ENCODE data around the gene FLYWCH2. TPM values are rescaled to one million over a fixed set of nuclear protein-coding genes. Genes with fewer than 3 reads are reported as not detected.

FLYWCH2 gene
- total and polyA plus RNA-seq, 2 of the 4 experiments (the other 2 are of a cell fraction): 42.3 to 66.3 TPM

GRCh38 chr16:2902337-2903130 lies 19.5 kb downstream of the FLYWCH2 start (continued):
- no peak for TF ChIP-seq RCOR1 (IDR thresholded peaks at IDR 0.05; ENCODE audit: insufficient replicate concordance, low read length)

DNA sequence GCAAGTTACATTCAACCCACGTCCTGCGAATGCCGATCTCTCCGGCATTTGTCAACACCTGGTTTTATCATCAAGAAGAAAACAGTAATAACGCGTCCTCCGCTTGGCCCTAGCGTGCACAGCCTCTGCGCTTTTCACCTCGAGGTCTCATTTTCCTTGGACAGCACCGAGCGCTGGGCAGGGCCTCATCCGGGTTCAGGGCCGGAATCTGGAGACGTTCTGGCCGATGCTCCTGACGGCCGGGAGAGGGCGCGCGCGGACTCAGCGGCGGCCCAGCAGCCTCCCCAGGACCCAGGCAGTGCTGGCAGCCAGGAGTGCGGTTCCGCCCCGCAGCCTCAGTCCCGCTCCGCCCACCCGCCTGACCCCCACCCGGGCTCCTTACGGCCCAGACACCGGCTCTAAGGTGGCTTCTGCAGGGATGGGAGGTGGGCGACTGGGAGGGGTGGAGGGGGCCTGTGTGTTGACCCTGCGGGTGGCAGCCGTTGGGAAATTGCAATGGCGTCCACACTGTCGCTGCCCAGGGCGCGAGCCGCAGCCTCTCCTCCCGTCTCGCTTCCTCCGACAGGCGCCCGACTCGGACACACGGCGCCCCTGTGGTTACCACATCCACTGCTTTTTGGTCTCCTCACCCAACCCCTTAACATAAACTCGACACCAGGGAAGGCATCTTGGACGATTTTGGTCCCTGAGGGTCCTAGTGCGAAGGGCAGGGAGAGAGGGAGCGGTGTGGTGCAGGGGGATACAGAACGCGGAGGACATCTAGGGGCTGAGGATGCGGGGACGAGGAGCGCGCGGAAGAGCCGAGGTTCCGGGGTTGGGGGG lies 21.3 kb downstream of the FLYWCH2 start:
- ATAC-seq (ENCODE audit: low read depth) (peak; percentile 49), DNase-seq (peak; percentile 77)
- peaks cover 3% of the 10 kb centered on the region for H3K4me1 ChIP-seq (ENCODE audit: control insufficient read depth, insufficient read depth, low read length)
- H2BK15ac ChIP-seq (ENCODE audit: low read depth, low read length): no peak overlapping the region; the same call in 2 of the 3 replicates
- H3K36me3 ChIP-seq (ENCODE audit: control insufficient read depth, insufficient read depth, low read length): peaks cover 4% of the 10 kb centered on the region; the same call in 1 of the 2 replicates
- H4K8ac ChIP-seq (ENCODE audit: low read depth in 2 of 2, low read length in 2 of 2): peak overlapping the region; percentile 85 to 91
- no TSS peak for BruUV-seq (replicated peaks)
- H3K27ac ChIP-seq (ENCODE audit: insufficient read depth, low read length): peak overlapping the region; percentile 84
- H3K9me1 ChIP-seq (ENCODE audit: insufficient read depth, low read length): no peaks in the 10 kb centered on the region
- H4K20me1 ChIP-seq (ENCODE audit: insufficient read depth, low read length): no peaks in the 10 kb centered on the region
- H3K9me3 ChIP-seq (ENCODE audit: control insufficient read depth, insufficient read depth, low read length): no peaks in the 10 kb centered on the region
- H3K18ac ChIP-seq (ENCODE audit: low read depth, low read length): peak overlapping the region; percentile 24
- peak overlapping the region; percentile 81 for H3K14ac ChIP-seq (replicated peaks; ENCODE audit: low read depth, low read length)
- H2BK120ac ChIP-seq (ENCODE audit: low read depth, low read length): peak overlapping the region; percentile 41
- dilution Hi-C loops (cut with HindIII; ENCODE audit: low sequenced_read_pairs, unreplicated experiment) (no loop called here), in situ Hi-C loops (cut with MboI; ENCODE audit: low sequenced_read_pairs) (no loop called here), intact Hi-C loops (cut with micrococcal nuclease) (loop anchor here (1.0 to 2.0 kb wide), 3 partner anchors 14 to 36 kb away; partner anchors contain the start of gene FLYWCH2)
- H4K91ac ChIP-seq (ENCODE audit: insufficient read depth, low read depth, low read length): peak overlapping the region; percentile 84
- H2AFZ ChIP-seq (replicated peaks; ENCODE audit: low read length, poor library complexity): peak overlapping the region; percentile 91
- 4% methylated on average over 33 of the region's 62 CpGs; no CpG with 5 or more reads in 1 of the 2 experiments for WGBS, 2 experiments (ENCODE audit: extremely low coverage in 2 of 2, insufficient read length in 1 of 2)
- POLR2A ChIA-PET (ENCODE audit: unreplicated experiment): no interaction called here
- no peaks in the 10 kb centered on the region for H3K27me3 ChIP-seq (ENCODE audit: control insufficient read depth, insufficient read depth, low read length)
- H4K5ac ChIP-seq (ENCODE audit: low read depth, low read length): peak overlapping the region; percentile 83
- no peak overlapping the region for H2BK20ac ChIP-seq (ENCODE audit: low read depth, low read length)
- H3K4me3 ChIP-seq (ENCODE audit: insufficient read depth, low read depth, low read length): peak overlapping the region; percentile 74
- H3K4ac ChIP-seq (ENCODE audit: low read depth, low read length): peak overlapping the region; percentile 95
- peak overlapping the region; percentile 88 for H2BK5ac ChIP-seq (ENCODE audit: low read depth, low read length, poor library complexity, severe bottlenecking)
- CTCF ChIA-PET: no interaction called here
- H2AK9ac ChIP-seq (replicated peaks; ENCODE audit: low read depth, low read length, poor library complexity): peak overlapping the region; percentile 98
- peak overlapping the region; percentile 50 for H3K23ac ChIP-seq (ENCODE audit: low read depth, low read length)
- 0 out of 4 replicates have a peak, but pooled peaks cover 0 to 3% of the 10 kb centered on the region in 2 experiments for H3K79me1 ChIP-seq (ENCODE audit: low read depth in 1 of 2, low read length in 2 of 2)
- peak overlapping the region; percentile 97 for H3K4me2 ChIP-seq (ENCODE audit: low read depth, low read length)
- H2AK5ac ChIP-seq (ENCODE audit: low read depth, low read length): peak overlapping the region; percentile 92
- peak overlapping the region; percentile 90 for H3K9ac ChIP-seq (ENCODE audit: low read depth, low read length)
- peak overlapping the region; percentile 75 for H3K56ac ChIP-seq (ENCODE audit: extremely low read depth, insufficient read depth, low read length)
- TF ChIP-seq RCOR1 (IDR thresholded peaks at IDR 0.05; ENCODE audit: insufficient replicate concordance, low read length) (no peak), NFE2L2 (IDR thresholded peaks at IDR 0.05; ENCODE audit: low read depth, low read length) (no peak), MXI1 (IDR thresholded peaks at IDR 0.05; ENCODE audit: borderline replicate concordance, low read depth, low read length) (peak; percentile 40; the same call in 1 of the 2 replicates), RFX5 (IDR thresholded peaks at IDR 0.05; ENCODE audit: low read depth, low read length) (no peak), CHD1 (IDR thresholded peaks at IDR 0.05; ENCODE audit: low read depth, low read length) (no peak), SMC3 (IDR thresholded peaks at IDR 0.05; ENCODE audit: low read depth, low read length) (peak; percentile 66), RAD21 (IDR thresholded peaks at IDR 0.05; ENCODE audit: low read length) (peak; percentile 52), MAFK (IDR thresholded peaks at IDR 0.05; ENCODE audit: low read depth, low read length) (no peak), POLR2A (IDR thresholded peaks at IDR 0.05; ENCODE audit: low read depth, low read length) (no peak), CEBPB (IDR thresholded peaks at IDR 0.05; ENCODE audit: low read depth, low read length) (no peak), BHLHE40 (IDR thresholded peaks at IDR 0.05; ENCODE audit: low read depth, low read length) (no peak)
- TF ChIP-seq, protein P1, sequence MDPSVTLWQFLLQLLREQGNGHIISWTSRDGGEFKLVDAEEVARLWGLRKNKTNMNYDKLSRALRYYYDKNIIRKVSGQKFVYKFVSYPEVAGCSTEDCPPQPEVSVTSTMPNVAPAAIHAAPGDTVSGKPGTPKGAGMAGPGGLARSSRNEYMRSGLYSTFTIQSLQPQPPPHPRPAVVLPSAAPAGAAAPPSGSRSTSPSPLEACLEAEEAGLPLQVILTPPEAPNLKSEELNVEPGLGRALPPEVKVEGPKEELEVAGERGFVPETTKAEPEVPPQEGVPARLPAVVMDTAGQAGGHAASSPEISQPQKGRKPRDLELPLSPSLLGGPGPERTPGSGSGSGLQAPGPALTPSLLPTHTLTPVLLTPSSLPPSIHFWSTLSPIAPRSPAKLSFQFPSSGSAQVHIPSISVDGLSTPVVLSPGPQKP (IDR thresholded peaks at IDR 0.05; ENCODE audit: borderline replicate concordance, low read depth, low read length): no peak
- TF ChIP-seq, protein P2, sequence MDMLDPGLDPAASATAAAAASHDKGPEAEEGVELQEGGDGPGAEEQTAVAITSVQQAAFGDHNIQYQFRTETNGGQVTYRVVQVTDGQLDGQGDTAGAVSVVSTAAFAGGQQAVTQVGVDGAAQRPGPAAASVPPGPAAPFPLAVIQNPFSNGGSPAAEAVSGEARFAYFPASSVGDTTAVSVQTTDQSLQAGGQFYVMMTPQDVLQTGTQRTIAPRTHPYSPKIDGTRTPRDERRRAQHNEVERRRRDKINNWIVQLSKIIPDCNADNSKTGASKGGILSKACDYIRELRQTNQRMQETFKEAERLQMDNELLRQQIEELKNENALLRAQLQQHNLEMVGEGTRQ (IDR thresholded peaks at IDR 0.05; ENCODE audit: low read depth, low read length): no peak
